SK-N-DZ (cell line): ENCODE measurements around the gene GSG1.
"Not testable (repeated sequence)": the region's sequence is repeated elsewhere in the genome, so short reads cannot be mapped to it uniquely, and the experiment has no call there.

Experiments
- DNase-seq: peaks from one replicate; pipeline ENCODE4 v3.0.0-alpha.2; 2015; ENCODE audit warnings: low spot score

Gene GSG1

DNA sequence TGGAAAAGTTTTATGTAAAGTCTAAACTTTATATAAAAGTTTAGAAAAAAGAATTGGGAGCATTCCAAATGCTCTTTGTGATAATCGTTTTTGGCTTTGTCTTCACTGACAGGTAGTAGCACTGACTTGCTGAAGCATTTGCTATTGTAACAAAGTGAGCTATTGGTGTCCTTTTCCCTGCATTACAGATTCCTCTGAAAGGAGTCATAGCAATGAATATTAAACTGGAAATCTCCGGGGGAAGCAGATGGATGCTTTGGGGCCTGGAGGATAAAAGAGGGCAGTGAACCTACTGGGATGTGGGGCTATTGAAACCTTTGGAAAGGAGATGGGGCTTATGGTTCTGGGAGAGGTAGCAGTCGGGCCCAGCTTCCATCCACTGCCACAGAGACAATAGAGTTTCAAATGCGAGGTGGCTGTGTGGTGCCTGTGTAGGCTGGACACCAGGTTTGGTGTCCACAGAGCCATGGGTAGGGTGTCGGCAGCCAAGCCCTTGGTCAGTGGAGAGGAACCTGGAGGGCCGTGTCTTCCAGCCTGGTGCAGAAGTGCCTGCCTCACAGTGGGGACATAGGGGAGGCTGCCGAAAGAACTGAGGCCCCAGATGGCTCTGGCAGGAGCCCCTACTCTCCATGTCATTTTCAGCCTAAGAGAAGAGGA lies 10.1 kb downstream of the GSG1 start:
- no peak for DNase-seq

DNA sequence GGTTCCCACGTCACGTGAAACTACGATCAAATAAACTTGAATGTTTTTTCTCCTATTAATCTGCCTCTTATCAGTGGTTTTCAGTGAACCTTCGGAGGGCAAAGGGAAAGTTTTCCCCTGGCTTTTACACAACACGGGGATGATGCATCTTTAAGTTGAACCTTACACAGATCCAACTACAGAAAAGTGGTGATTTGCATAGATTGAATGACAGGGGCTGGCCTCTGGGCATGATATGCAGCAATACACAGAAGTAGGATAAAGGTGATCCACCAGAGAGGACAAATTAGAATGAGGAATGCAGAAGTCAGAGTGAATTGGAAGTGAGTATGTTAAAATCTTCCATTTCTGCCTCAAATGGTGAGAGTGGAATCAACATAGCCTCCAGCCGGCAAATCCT lies 11.6 kb downstream of the GSG1 start:
- no peak for DNase-seq

DNA sequence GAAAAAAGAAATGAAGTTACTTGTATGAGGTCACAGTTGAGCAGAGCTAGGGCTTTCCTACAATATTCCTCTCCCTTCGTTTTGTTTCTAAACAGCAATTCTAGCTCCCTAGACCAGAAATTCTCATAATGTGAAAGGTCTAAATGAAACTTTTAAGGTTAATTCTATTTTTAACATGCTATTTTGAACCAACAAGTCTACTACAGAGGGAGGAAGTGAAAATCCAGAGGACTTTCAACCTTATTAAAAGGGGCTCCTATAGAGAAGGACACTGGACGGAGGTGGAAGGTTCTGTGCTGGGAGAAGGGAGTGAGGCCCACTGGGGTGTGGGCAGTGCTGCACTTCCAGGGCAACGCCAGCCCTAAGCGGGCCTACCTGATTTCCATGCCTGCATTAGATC lies 13.4 kb downstream of the GSG1 start:
- DNase-seq, result no peak

DNA sequence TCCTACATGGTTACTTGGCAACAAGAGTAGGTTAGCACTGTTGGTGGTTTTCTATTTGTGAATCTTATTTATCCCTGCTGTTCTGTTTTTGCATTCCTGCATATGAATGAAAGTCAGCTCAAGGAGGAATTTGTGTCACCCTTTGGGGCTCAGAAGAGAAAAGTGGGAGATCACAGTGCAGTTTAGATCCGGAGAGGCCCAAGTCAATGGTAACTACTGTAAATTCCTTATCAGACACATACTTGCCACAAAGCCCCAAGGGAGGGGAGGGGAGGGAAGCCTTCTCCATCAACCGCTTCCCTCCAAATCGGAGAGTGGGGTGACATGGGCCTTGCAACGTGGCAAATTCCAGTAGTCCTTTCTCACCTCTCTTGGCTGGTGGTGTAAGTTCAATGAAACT lies 15.0 kb downstream of the GSG1 start:
- no peak for DNase-seq

DNA sequence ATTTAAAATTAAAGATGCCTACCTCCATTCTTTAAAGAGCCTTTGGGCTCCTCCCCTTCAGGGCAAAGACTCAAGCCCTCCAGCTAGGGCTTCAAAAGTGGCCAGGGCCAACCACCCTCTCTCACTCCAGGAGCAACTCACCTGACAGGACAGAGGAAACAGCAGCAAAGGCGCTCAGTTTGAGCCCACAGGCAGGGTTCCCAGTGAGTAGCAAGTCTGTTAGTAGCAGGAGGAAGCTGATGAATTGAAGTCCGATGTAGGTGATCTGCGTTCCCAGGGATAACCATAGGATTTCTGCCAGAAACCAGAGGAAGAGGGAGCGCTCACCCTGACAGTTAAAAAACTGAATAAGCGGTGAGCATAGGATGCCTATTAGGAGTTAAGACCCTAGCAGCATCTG lies 15.7 kb downstream of the GSG1 start:
- no peak for DNase-seq

DNA sequence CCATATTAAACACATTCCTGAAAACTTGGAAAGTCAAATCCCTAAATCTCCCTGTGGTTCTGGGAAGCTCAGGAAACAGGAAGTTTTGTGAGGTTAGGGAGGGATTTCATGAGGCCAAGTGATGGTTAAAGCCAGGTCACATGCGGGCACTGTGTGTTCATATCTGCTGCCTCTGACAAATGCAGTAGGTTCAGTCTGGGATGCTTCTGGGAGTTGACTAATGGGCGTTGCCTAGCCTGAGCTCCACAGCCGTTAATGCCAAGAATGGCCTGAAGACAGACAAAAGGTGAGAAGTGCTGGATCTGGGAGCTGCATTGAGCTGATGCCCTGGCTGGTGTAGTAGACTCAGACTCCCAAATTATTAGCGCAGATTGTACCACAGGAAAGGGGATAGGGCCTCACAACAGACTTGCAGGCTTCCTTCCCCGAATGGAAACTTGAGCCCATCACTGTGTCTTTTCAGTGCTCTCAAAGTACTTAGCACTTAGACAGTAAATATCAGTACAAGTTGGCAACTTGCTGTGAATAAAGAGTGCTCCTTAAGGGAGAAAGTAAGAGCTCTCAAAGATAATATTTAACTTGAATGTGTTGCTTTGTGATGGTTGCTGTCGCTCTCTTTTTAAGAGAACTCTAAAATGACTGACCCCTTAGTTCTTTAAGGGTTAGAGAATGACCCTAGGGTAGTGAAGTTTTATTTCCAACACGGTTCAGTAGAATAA lies 17.3 kb downstream of the GSG1 start:
- no peak for DNase-seq

DNA sequence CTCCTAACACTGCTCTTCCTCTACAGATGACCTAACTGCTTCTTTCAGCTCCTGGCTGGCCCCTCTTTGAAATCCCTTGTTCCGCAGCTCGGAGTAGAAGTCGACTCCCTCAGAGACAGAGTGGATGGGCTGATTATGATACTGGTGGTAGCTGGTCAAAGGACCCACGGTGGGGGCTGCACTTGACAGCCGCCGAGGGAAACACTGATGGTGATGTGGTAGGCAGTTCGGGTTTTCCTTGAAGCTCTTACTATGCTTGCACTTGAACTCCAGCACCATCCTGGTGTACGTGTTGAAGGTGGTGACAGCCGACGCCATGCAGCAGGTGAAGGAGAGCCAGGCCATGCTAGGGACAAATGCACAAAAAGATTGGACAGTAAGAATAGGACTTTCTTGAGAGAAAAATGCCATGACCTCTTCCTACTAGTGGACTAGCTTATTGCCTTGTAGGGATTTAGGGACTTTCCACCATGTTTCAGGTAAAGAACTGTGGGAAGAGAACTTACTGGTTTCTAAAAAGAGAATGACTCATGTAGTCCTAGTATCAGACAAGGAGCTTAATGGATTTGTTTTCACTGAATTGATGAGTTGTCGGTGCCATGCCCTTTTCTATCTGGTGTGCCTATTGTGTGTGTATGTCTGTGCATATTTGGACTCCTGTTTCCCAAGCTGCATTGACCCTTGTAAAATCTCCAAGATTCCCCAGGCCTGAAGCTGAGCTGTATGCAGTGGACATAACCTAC lies 18.4 kb downstream of the GSG1 start:
- DNase-seq, result no peak

DNA sequence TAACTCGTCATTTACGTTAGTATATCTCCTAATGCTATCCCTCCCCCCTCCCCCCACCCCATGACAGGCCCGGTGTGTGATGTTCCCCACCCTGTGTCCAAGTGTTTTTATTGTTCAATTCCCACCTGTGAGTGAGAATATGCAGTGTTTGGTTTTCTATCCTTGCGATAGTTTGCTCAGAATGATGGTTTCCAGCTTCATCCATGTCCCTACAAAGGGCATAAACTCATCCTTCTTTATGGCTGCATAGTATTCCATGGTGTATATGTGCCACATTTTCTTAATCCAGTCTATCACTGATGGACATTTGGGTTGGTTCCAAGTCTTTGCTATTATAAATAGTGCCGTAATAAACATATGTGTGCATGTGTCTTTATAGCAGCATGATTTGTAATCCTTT lies 19.8 kb downstream of the GSG1 start:
- DNase-seq, result not testable (repeated sequence)

DNA sequence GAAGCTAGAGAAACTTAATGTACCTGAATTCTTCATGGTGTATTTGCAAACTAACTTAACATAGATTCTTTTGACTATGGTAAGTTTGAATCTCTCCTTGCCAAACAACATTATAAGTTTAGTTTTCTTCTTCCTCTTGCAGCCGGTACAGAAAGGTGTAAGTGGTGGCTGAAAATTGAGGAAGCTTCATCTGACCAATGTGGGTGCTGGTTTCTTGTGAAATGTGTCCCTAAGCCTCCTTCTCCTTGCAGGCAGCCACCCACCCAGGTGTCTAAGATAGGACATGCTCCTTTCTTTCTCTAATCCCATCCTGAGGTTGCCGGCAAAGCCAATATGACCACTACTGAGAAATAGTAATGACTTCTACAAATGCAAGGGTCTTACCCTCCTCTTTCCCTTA lies 20.6 kb downstream of the GSG1 start:
- no peak for DNase-seq

DNA sequence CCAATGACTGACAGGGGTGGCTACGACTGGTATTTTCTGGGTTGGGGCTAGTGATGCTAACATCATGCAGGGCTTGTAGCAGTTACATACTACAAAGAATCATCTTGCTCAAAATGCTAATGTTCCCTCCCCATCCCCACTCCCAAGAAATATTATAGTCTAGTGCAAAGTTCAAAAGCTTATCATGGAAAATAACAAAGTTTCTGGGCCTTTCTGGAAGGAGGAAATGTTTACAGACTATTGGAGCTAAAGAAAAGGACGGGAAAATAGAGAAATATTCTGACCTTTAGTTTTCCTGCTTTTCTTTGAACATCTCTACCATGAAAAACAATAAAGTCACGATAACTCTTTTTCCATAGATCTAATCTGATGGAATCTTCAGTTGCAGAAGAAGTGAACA lies 23.2 kb downstream of the GSG1 start:
- DNase-seq, result no peak

DNA sequence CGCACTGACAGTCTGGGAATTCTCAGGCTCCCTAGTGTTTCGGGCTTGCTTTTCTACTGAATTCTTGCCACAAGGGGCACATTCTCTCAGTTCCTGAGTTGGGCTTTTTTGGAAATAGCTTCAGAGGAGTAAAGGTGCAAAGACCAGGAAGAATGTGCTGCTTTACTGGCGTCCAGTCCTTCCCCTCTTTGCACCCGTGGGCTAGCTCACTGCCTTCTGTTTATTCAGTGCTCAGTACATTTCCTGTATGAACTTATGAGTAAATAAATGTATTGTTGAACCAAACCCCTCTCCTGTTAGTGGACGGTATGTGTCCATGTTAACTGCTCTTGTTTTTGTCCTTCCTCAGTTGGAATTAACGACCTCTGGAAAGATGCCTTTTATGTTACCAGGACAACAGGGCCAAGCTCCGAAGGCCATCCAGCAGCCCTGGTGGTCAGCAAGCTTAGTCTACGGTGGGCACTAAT lies 24.0 kb downstream of the GSG1 start:
- DNase-seq, result no peak

DNA sequence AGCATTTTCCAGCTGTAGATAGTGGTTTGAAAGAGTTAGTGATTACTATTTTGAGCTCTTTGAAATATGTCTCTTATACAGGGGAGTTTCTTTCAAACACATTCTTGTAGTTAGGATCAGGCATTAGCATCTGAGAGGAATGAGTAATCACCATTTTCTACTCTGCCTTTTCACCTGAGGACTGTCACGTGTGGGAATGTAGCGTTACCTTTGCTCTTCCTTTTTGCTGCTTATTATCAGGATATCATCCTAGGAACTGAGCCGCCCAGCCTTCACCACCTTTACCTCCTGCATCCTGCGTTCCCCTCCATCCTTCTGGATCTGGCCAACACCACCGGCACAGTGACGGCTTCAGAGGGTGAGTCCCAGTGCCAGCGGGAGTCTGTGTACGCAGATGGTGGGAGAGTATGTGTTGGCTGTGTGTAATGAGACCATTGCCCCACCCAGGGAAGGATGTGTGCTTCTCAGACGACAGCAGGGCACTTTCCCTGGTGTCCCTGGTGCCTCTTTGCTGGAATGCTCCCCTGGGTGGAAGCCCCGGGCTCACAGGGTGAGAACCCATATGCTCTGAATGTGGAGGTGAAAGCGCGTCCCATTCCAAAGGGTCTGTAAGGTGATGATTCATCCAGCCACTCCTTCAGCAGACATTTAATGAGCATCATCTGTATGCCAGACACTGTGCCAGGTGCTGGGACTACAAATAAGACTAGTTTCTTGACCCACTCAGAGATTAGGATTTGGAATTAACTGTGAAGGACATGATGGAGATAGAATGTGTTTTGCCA lies 27.5 kb downstream of the GSG1 start:
- no peak for DNase-seq

DNA sequence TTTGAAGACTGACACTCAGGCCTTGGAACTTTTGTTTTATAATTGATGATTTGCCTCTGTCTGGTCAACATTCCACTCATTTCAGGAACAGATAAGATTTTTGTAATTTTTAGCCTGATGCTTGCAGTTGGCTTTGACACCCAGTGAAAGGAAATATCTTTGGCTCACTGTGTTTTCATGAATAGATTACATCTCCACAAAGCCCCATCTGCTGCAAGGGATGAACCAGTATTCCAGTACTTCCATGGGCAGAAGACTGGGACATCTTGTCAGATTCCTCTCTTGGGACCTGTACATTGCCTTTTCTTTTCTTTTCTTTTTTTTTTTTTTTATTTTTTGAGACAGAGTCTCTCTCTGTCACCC lies 28.4 kb downstream of the GSG1 start:
- DNase-seq, result no peak

DNA sequence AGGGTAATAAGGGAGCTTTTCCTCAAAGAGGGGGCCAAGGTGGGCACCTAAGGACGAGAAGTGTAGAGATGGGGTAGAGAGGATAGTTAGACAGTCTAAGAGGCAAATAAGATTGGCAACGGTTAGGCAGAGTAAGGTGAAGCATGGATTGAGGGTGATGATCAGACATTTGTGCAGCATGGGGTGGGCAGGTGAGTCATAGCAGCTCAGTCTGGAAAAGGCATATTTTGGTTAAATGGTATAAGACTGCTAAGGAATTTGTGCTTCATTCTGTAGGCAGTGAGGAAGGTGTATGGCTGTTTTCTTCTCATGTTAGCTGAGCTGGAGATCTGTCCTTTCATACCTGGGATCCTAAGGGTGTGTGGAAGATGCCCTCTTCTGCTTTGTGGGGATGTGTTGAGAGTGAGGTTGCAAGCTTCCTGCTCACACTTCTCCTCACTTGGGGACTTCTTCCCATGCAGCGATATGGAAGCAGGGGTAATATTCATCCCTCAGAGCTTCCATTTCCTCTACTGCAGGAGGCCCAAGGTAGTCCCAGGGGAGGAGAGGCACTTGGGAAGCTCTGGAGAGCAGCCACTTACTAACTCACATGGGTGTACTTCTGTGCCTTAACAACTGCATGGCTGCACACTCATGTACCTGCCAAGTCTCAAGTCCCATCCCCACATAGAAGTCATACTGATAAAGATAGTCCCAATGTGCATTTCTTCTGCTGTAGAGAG lies 28.9 kb downstream of the GSG1 start:
- no peak for DNase-seq

DNA sequence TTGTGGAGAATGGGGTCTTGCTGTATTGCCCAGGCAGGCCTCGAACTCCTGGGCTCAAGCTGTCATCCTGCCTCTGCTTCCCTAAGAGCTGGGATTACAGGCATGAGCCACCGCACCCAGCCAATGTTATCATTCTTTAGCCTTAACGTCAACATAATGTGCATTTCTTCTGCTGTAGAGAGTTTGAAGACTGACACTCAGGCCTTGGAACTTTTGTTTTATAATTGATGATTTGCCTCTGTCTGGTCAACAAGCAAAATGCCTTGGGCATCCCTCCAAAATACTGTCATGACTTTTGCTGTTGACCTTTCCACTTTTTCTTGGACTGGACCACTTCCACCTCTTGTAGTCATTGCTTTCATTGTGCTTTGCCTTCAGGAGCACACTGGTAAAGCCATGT lies 30.3 kb downstream of the GSG1 start:
- DNase-seq, result no peak

DNA sequence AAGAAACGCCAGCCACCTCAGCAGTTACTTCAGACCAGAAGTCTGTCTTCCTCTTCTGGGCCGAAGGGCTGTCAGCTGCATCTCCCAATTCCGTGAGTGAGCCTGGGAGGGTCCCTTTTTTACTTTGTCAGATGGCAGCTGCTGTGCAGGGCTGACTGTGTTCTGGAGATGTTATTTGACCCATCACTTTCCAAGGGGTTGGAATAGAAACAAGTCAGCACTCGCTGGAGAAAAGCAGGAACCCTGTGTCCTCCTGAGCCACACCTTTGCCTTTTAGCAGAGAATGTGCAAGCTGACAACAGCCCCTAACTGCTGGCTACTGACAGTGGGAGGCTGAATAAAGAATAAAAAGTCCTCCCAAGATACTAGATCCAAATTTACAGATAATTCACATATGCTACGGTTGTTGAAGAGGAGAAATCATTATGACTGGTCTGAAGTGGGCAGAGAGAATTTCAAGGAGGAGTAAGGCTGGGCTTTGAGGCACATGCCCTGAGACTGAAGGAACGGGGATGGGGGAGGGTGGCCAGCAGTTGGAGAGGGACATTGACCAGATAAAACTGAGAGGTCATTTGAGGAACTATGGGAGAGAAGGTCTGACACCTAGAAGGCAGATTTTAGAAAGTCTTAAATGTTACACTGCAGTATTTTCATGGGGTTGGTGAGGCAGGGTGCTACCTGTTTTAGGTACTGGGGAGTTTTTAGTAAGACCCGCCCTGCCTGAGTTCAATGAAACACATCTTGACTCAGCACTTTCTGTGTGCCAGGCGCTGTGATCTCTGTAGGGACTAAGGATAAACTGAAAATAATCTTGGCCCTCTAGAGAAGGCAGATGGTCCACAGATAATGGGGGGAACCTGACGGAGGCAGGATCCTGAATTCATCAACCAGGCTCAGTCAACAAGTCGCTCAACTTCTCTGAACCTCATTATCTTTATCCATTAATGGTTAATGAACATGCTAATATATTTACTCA lies 31.9 kb downstream of the GSG1 start:
- DNase-seq, result no peak

DNA sequence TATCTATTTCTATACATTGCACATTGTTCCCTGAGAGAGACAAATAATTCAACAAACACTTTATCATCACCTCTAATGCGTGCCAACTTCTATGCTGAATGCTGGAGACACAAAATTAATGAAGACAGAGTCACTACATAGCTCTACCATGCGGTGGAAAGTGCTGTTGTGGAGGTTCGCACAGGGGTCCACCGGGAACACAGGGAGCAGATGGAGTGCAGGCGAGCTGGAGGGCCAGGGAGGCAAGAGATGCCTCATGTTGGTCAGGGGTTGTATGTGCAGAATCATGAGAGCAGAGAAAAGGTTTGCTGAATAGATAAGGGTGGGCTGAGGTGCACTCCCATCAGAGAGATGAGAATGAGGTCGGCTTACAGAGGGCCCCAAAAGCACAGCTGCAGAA lies 34.1 kb downstream of the GSG1 start:
- DNase-seq, result no peak

DNA sequence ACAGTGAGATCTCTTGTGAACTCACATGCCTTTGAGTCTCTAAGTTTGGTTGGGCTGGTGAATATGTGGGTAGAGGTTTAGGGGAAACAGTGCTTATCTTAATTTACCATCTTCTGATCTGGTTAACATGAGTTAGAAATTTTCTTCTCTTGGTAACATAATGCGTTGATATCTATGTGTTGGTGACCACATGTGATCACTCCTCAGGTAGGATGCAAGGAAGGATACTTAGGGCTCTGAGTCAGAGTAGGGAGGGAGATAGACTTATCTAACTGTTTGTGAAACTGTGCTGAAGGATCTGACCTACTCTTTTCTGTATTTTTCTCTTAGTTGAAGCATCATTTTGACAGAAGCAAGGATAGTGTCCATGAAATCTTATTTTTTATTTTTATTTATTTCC lies 36.1 kb downstream of the GSG1 start:
- no peak for DNase-seq

DNA sequence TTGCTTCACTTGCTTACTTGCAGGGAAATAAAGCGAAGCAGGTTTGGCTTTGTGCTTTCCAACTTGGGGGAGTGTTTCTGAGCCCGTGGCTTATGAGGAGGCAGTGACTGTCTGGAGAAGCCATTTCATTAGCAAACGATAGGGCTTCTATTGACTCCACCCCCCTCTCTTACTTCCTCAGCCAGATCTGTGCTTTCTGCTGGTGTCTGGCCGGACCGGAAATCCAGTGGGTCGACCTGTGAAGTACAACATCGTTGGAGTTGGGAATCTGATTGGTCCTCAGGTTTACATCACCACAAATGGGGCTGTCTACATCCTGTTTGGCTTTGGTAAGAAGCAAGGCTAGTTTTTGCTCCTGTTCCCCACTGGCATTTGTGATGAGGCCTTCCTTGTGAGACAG lies 37.0 kb downstream of the GSG1 start:
- DNase-seq, result no peak

DNA sequence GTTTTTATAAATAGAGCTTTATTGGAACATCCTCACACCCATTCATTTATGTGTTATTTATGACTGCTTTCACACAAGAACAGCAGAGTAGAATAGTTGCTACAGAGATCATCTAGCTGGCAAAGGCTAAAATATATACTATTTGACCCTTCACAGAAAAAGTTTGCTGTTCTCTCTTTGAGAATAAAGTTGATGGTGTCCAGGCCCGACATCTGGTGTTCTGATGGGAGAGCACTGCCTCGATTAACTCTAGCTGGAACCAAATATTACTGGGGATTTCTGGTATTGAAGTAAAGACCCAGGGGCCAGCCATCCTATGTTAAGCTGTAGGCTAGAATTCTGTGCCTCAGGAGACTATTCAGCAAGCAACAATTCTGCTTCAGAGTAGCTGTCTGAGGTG lies 37.5 kb downstream of the GSG1 start:
- no peak for DNase-seq
